Measurements from ENCODE around the gene ECEL1.
"Not testable (repeated sequence)": the region's sequence is repeated elsewhere in the genome, so short reads cannot be mapped to it uniquely, and the experiment has no call there.

The ECEL1 gene

GRCh38 chr2:232438951-232439757 lies 48.5 kb downstream of the ECEL1 start:
- Mint-ChIP-seq H3K36me3 (no peaks in the 10 kb centered on the region), H3K9me3 (no peaks in the 10 kb centered on the region), H3K4me3 (no peak overlapping the region), H3K4me1 (peaks cover 10% of the 10 kb centered on the region), H3K27ac (no peak overlapping the region)
- ATAC-seq = peak; percentile 33
- peak in 1 of 2 donors; percentile 73 for DNase-seq (ENCODE audit: low spot score in 2 of 2)

- no peaks in the 10 kb centered on the region for H3K36me3 Mint-ChIP-seq
- no peaks in the 10 kb centered on the region for H3K9me3 Mint-ChIP-seq
- peaks cover 10% of the 10 kb centered on the region for H3K4me1 Mint-ChIP-seq
- no peak overlapping the region for H3K4me3 Mint-ChIP-seq
- H3K27ac Mint-ChIP-seq = no peak overlapping the region
- ATAC-seq (no peak), DNase-seq (ENCODE audit: low spot score in 2 of 2) (no peak)
These were observed 49.5 kb downstream of the ECEL1 start for GRCh38 chr2:232438091-232438490.

DNA sequence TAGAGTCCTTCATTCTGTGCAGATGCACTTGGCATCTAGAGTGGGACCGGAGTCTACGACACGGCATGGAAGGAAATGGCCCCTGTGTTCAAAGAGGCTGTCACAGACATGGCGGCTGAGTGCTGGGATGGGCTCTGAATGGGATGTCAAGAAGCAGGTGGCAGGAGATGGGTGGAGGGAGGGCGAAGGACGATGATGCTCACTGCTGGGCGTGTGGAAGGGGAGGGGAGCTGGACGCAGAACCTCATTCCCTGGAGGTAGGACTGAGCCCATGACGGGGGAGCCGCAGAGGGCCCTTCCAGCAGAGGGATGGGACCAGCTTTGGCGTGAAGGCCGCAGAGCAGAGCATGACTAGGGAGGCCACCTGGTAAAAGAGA lies 50.5 kb downstream of the ECEL1 start:
- Mint-ChIP-seq H3K9me3 (no peaks in the 10 kb centered on the region), H3K4me1 (peaks cover 10% of the 10 kb centered on the region), H3K27ac (no peak overlapping the region), H3K36me3 (no peaks in the 10 kb centered on the region), H3K4me3 (no peak overlapping the region)
- no peak for ATAC-seq
- no peak for DNase-seq (ENCODE audit: low spot score in 2 of 2)

DNA sequence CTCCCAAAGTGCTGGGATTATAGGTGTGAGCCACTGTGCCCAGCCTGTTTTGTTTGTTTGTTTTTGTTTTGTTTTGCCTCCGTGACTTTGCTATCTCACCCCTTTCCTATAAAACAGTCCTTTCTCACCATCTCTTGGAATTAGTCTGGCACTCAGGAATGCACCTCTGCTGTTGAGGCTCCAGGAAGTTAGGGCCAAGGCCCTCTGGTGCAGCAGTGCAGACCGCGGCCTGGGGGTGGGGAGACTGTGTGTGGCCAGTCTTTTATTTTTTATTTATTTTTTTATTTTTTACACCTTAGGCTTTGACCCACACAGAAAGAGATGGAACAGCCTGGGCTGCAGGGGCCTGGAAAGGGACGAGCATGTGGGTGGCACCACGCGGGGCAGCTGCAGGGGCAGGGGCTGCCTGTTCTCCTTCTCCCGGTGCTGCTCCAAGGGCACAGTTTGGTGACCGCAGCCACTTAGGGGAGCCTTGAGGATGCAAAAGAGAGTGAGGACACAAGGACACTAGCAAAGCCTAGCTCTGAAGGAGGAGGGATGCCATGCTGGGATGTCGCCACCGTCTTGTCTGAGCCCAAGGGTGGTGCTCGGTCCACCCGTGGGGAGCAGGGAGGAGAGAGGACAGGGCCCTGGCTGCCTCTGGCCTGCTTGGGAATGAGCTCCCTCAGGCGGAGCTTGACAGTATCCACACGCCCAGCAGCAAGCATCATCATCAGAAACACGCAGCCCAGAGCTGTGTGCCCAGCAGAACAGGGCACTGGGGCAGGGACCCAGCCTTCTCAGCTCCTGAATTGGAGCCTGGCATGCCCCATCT lies 51.0 kb downstream of the ECEL1 start:
- Mint-ChIP-seq H3K9me3 (no peaks in the 10 kb centered on the region), H3K4me1 (peaks cover 10% of the 10 kb centered on the region), H3K4me3 (no peak overlapping the region), H3K36me3 (no peaks in the 10 kb centered on the region), H3K27ac (no peak overlapping the region)
- DNase-seq (ENCODE audit: low spot score in 2 of 2) (no peak), ATAC-seq (no peak)

GRCh38 chr2:232435805-232436204 lies 51.8 kb downstream of the ECEL1 start:
- H3K36me3 Mint-ChIP-seq = no peaks in the 10 kb centered on the region
- H3K4me1 Mint-ChIP-seq = peaks cover 10% of the 10 kb centered on the region
- no peak for ATAC-seq

GRCh38 chr2:232435375-232435648 lies 52.3 kb downstream of the ECEL1 start:
- no peak for DNase-seq (ENCODE audit: low spot score in 2 of 2)
- Mint-ChIP-seq H3K27ac (peak overlapping the region; percentile 60), H3K9me3 (no peaks in the 10 kb centered on the region), H3K4me3 (no peak overlapping the region), H3K36me3 (no peaks in the 10 kb centered on the region), H3K4me1 (peaks cover 7% of the 10 kb centered on the region)
- no peak for ATAC-seq

More at GRCh38 chr2:232435805-232436204, 51.8 kb downstream of the ECEL1 start:
- Mint-ChIP-seq H3K4me3 (no peak overlapping the region), H3K9me3 (no peaks in the 10 kb centered on the region), H3K27ac (no peak overlapping the region)
- no peak for DNase-seq (ENCODE audit: low spot score in 2 of 2)

DNA sequence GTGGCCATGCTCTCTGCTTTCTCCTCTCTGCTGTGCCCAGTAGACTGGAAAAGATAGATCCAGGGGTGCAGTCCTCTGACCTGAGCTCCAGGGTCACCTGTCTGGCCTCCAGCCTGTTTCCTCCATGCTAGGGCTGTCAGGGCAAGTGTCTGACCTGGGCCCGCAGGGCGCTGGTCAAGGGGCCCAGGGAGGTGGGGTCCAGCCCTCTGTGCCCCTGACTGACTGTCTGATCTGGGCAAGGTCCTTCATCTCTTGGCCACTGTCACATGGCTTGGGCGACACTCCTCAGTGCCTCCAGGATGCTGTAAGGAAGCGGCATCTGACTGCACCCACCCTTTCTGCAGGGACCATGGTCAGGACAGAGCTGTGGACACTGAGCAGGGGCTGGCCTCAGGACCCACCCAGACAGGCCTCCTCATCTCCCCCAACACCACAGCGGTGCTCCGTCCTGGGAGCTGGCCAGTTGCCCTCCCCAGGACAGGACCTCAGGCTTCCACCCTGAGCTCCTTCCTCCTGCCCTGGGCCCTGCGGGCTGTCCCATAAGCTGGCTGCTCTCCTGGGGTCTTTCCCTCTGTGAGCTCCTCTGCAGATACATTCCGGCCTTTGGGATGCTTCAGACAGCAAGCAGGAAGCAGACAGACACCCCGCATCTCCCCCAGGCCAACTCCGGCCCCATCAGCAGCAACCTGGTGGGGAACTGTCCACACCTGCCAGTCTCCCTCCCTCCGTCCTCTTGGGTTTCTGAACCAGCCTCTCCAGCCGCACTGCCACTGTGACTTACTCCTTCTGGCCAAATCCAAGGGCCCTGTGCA lies 52.9 kb downstream of the ECEL1 start:
- DNase-seq (ENCODE audit: low spot score in 2 of 2) (no peak), ATAC-seq (no peak)
- Mint-ChIP-seq H3K4me1 (peaks cover 1% of the 10 kb centered on the region), H3K9me3 (no peaks in the 10 kb centered on the region), H3K36me3 (no peaks in the 10 kb centered on the region), H3K4me3 (no peak overlapping the region), H3K27ac (peak overlapping the region; percentile 60)

DNA sequence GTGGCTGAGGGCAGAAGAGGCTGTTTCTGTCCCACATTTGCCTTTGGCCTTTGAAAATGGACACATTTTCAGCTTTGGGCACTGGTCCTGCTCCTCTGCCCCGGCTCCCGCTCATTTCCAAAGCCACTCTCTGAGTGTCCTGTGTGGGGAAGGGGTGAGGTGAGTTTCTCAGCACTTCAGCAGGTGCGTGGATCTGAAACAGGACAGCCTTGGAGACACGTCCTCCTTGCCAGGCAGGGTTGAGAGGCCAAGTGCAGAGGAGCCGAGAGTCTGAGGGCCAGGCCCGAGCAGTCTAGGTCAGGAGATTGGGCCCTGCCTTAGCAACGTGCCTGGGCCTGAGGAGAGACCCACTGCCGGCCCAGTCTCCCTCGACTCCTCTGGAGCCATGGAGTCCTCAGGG lies 53.5 kb downstream of the ECEL1 start:
- no peak for DNase-seq (ENCODE audit: low spot score in 2 of 2)
- H3K27ac Mint-ChIP-seq = no peak overlapping the region
- H3K36me3 Mint-ChIP-seq = no peaks in the 10 kb centered on the region

DNA sequence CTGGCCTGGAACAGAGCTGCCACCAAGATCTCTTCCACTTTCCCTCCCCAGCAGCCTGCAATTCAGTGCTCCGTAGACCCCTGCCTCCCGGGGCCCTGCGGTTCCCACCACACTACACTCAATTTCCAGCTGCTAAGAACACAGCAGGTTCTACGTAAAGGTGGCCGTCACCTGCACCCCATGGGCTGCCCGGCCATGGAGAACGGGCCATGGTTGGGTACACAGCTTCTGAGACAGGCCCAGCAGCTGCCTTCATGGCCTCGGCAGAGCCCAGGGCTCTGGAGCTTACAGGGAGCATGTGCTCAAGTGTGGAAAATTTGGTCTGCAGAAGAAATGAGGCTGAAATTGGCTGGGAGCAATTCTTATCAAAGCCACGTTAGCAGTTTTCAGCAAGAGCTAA lies 54.0 kb downstream of the ECEL1 start:
- not testable (repeated sequence) for H3K27ac Mint-ChIP-seq; H3K4me1 Mint-ChIP-seq; ATAC-seq; H3K9me3 Mint-ChIP-seq; H3K4me3 Mint-ChIP-seq; DNase-seq (ENCODE audit: low spot score in 2 of 2); H3K36me3 Mint-ChIP-seq

More for the DNA sequence above, 53.5 kb downstream of the ECEL1 start:
- ATAC-seq = no peak
- no peaks in the 10 kb centered on the region for H3K4me1 Mint-ChIP-seq
- H3K9me3 Mint-ChIP-seq = no peaks in the 10 kb centered on the region
- H3K4me3 Mint-ChIP-seq = no peak overlapping the region

DNA sequence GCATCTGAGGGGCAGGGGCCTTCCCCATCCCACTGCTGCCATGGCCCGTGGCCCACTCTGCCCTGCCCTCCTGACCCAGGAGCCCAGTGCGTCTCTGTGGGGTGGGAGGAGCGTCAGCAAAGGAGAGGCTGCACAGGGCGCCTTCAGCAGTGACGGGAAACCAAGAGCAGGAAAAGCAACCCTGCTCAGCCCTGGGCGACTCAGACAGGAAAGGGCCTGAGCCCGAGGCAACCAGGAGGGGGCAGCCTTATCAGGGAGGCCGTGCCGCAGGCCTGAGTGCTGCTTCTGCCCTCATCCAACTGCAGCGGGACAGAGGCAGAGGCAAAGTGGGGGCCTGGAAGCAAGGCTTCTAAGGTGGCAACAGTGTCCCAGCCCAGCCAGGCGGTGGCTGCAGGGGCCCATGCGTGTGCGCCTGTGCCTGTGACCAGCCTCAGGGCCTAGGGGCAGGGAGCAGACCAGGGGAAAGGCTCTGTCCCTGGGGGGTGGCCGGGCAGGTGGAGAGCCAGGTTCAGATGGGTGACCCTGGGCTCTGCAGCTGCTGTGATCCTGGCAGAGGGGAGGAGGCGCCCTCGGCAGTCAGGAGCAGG lies 54.9 kb downstream of the ECEL1 start:
- ATAC-seq (peak; percentile 45), DNase-seq (ENCODE audit: low spot score in 2 of 2) (no peak)
- no peak overlapping the region for H3K27ac Mint-ChIP-seq
- no peak overlapping the region for H3K4me3 Mint-ChIP-seq
- no peaks in the 10 kb centered on the region for H3K4me1 Mint-ChIP-seq
- H3K9me3 Mint-ChIP-seq = no peaks in the 10 kb centered on the region
- H3K36me3 Mint-ChIP-seq = no peaks in the 10 kb centered on the region

- DNase-seq (ENCODE audit: low spot score in 2 of 2) (no peak), ATAC-seq (no peak)
- Mint-ChIP-seq H3K4me3 (no peak overlapping the region), H3K36me3 (no peaks in the 10 kb centered on the region), H3K4me1 (no peaks in the 10 kb centered on the region), H3K9me3 (no peaks in the 10 kb centered on the region), H3K27ac (no peak overlapping the region)
These were observed 55.7 kb downstream of the ECEL1 start for GRCh38 chr2:232431705-232432590.
